Occipital lobe (tissue), 2 donors: ENCODE data around the gene ODR4. TPM values are rescaled to one million over a fixed set of nuclear protein-coding genes. Genes with fewer than 3 reads are reported as not detected.
"Not testable (repeated sequence)": the region's sequence is repeated elsewhere in the genome, so short reads cannot be mapped to it uniquely, and the experiment has no call there.

Experiments
- DNase-seq: peaks from one replicate; lab custom pipeline; 2025; lab: John Stamatoyannopoulos, UW
- total RNA-seq: library from RNA; depleted of rRNA; stranded (reverse); fragments of >200 nt; gene quantifications from one replicate; pipeline ENCODE4 v1.2.3, GENCODE V29; 2014

The ODR4 gene
- total RNA-seq, 1 donor from 2014 or later = 71.0 TPM

DNA sequence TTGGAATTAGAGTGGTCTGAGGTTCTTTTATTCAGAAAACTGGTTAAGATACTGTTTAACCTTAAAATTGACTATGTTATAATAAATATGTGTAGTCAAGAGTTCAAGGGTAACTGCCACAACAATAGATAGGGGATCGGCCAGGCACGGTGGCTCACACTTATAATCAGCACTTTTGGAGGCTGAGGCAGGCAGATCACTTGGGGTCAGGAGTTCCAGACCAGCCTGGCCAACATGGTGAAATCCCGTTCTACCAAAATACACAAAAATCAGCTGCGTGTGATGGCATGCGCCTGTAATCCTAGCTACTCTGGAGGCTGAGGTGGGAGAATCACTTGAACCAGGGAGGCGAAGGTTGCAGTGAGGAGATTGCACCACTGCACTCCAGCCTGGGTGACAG is 45.8 kb downstream of the ODR4 start:
- no peak for DNase-seq

DNA sequence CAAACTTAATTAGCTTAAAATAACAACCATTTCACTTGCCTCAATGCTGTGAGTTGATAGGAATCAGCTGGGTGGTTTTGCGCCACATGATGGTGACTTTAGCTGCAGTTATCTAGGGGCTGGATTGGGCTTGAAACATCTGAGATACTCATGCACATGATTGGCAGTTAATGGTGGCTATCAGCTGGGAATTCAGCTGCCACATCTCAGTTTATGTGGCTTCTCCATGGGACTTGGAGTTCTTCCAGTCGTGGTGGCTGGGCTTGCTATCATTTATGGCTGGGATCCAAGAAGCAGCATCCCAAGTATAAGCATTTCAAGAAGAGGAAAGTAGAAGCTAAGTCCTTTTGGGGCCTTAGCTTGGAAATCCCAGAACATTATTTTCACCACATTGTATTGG is 48.9 kb downstream of the ODR4 start:
- no peak for DNase-seq

DNA sequence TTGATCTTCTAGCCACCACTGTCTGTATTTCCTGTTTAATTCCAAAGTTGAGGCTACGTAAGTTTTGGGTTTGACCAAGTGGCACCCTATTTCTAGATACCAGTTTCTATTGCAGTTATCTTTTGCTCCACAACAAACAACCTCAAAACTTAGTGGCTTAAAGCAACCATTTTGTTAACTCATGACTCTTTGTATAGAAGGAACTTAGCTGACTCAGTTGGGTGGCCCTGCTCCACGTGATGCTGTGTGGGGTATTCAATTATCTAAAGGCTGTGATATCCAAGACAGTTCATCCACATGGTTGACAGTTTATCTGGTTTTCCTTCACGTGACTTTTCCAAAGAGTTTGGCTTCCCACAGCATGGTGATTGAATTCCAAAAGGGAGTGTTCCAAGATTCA is 50.5 kb downstream of the ODR4 start:
- no peak for DNase-seq

DNA sequence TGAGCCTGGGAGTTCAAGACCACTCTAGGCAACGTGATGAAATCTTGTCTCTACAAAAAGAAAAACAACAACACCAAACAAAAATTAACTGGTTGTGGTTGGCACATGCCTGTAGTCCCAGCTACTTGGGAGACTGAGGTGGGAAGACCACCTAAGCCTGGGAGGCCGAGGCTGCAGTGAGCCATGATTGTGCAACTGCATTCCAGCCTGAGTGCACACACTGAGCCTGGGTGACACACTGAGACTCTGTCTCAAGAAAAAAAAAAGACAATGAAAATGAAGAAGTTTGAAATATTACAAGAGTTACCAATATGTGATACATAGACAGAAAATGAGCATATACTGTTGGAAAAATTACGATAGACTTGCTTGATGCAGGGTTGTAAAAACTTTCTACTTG is 53.4 kb downstream of the ODR4 start:
- DNase-seq = no peak

DNA sequence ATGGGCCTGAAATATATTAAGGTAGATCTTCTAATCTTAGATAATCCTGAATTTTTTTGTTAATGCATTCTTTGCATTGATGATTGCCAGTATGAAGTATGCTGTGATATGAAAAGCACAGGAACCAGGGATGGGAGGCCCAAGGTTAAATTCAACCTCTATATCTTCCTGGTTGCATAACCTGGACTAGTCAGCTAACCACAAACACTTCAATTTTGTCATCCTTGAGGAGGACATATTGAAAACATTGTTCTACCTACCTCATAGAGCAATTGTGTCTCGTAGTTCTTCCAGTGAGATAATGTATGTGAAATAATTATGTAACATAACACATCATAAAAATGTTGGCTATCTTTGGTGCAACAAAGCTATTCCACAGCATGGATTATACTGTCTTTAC is 59.7 kb downstream of the ODR4 start:
- no peak for DNase-seq

DNA sequence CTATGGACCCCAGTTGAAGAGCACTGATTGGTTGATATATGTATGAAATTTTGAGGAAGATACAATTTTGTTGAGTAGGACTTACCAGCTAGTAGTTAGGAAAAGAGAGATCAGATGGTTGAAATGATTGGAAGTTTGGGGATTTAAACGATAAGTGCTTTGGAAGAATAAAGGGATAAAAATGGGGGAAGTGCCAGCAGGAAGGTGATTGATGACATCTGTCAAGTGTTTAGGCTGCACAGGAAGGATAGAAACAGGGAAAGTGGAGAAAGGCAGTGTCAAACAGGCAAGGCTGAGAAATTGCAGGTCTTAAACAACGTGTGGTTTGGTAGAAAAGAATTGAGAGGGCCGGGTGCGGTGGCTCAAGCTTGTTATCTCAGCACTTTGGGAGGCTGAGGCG is 62.9 kb downstream of the ODR4 start:
- DNase-seq = no peak

DNA sequence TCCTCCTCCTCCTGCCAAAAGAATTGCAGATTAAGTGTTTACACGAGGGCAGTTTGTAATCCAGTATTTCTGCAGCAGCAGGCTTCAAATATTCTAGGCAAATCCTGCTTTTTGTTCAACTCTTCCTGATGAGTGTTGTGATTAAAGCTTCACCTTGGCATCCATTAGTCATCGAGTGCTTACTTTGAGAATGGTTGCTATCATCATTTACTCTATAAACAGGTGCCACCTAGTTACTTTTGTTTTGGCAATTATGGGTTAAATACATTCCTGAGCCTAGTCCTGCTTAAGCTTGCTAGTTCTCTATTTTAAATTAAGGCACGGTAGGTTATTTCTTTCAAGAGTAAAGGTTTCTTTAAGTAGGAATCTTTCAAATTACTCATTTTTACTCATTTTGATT is 64.9 kb downstream of the ODR4 start:
- no peak for DNase-seq

DNA sequence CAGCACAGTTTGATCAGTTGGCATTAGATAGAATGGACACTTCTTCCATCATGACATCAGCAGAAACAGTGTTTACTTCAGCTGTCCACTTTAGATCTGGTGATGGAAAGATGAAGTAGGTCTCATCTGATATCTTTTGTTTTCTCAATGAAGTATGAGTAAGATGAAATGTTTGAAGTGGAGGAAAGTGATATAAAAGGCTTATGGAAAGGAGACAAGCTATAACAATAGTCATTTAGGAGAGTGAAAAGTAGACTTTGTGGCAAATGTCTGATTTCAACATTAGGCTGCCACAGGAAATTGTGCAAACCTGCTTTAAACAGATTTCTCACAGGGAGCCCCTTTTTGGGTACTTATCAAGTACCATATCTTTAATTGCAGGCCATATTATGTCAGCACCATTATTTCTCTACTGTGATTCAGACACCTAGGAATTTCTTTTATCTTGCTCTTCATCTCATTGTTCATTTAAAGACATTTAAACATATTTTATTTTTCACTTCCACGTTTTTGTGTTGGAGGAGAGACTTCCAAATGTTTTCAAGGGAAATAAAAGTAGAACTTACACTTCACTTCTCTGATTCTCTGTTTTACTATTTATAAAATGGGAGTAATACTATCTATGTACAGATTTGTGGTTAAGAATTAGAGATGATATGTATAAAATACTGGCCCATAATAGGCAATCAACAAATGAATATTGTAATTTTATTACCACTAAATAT is 67.2 kb downstream of the ODR4 start:
- DNase-seq = no peak

DNA sequence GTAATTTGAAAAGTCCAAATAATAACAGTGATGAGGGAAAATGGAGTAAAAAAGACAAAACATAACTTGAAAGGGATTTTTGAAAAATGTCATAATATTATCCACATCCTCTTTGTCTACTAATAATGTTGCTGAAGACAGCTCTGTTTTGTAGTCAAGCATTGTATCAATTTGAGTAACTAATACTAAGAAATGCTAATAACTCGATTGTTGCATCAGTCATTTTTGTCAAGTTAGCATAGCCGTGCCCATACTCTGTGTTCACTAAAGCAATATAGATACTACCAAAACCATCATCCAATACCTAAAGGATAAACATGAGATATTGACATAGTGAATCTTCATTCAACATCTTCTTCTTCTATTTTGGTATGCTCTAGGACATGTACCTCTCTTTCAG is 68.0 kb downstream of the ODR4 start:
- DNase-seq = no peak

DNA sequence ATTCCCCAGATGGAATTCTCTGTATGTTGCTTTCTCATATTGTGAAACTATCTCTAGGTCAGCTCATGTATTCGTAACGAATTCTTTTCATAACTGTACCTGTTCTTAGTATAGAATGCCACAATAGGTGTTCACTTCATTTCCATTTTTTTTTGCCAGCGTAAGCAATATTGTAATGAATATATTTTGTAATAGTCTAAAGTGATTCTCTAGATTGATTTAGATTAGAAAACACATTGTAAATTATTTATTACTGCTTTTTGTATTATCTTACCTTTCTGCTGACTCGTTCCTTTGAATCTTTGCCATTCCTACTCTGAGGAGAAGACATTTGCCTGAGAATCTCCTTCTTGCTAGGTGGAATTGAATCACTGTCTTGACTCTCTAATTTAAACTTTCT is 70.5 kb downstream of the ODR4 start:
- DNase-seq = no peak

DNA sequence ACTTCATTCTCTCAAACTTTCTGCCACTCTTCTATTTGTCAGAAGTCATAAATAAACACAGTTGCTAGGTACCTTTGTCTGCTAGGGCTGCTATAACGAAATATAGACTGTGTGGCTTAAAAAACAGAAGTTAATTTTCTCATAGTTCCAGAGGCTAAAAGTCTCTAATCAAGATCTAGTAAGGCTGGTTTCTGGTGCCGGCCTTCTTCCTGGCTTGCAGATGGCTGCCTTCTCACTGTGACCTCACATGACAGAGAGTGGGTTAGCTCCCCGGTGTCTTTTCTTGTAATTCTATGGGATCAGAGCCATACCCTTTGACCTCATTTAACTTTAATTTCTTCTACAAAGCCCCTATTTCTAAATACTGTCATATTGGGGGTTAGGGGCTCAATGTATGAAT is 79.3 kb downstream of the ODR4 start:
- no peak for DNase-seq

DNA sequence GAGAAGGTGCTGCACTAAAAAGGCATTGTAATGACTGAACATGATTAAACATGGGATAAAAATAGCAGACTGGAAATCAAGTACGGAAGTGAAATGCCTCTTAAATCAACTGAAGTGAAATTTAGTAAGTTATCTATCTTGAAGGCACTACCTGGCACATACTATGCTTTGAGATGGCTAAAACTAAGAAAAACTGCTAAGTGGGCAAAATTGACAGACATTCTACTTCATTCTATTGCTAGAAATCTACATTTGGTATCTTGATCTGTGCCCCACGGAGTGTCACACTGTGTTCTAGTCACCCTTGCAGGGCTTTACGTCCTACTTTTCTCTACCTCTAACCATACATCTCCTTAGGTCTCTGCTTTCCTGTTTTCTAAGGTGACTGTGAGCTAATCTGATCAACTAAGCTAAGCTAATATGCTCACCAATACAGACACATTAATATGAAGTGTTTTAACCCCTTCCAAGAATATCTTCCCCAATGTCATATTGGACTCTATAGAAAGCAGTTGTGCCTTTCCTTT is 81.2 kb downstream of the ODR4 start:
- no peak for DNase-seq

DNA sequence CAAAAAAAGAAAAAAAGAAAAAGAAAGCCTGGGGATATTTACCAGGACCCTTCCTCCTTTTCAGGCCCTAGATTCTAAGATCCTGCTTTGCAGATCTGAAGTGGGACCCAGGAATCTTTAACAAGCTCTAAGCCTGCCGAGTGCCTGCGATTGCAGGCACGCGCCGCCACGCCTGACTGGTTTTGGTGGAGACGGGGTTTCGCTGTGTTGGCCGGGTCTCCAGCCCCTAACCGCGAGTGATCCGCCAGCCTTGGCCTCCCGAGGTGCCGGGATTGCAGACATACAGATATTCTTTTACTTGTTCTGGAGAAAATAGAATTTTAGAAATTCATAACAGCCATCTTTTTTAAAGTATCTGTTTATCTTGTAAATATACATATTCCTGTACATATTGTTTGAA is 83.5 kb downstream of the ODR4 start:
- DNase-seq = not testable (repeated sequence)

DNA sequence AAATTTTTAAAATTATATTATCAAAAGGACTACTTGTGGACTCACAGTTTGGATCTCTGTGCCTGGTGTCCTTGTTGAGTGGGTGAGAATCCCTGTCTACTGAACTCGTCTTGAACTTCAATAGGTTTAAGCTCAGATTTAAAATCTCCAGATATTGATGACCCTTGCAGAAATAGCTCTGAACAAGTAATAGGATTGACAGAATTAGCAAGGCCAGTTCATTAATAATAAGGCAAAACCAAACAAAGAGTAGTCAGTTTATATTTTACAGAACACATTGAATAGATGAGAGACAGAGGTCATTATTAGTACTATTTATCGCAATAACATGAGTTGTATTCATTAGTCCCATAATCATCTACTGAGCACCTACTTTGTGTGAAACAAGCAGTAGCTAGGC is 85.4 kb downstream of the ODR4 start, which contains the start of gene PDC:
Gene PDC, minus strand, starts transcription at position 101 of the 400 bp plus-strand sequence. CDS start 11,655 bp downstream, outside the sequence.
- DNase-seq = no peak

DNA sequence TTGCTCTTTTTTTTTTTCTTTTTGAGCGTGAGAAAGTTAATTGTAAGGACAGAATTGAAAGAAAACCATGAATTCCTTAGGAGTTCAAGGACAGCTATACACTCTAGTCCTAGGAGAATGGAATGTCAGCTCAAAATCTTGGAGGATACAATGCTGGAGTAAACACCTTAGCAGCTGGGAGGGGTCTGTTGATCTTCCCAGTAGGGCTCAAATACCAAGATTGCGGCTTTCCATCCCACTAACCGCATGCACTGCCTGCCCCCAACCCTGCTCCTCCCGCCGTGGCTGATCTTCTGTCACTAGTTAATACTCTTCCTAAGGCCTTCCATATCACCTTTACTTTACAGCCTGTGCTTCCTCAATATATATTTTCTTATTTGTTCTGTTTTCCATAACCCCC is 87.9 kb downstream of the ODR4 start:
- no peak for DNase-seq

DNA sequence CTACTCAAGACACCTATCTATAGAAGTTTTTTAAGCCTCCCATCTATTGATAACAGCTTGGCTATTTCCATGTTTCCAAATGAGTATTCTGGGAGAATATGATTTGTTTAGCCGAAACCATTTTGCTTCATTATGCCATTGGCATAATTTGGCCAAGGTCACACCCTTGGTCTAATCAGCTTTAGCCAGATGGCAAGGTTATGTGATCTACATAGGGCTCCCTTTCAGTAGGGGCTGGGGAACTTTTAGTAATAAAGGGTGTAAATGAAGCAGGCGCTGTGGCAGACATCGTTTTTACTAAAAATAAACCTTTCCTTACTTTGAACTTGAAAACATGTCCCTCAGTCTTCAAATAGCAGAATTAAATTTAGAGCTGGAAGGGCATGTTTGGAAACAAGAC is 88.3 kb downstream of the ODR4 start:
- DNase-seq = no peak

DNA sequence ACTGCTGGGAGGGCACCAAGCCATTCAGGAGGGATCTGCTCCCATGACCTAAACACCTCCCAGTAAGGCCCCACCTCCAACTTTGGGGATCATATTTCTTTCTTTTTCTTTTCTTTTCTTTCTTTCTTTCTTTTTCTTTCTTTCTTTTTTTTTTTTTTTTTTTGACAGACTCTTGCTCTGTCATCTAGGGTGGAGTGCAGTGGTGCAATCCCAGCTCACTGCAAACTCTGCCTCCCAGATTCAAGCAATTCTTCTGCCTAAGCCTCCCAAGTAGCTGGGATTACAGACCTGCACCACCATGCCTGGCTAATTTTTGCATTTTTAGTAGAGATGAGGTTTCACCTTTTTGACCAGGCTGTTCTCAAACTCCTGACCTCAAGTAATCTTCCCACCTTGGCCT is 89.9 kb downstream of the ODR4 start:
- not testable (repeated sequence) for DNase-seq

DNA sequence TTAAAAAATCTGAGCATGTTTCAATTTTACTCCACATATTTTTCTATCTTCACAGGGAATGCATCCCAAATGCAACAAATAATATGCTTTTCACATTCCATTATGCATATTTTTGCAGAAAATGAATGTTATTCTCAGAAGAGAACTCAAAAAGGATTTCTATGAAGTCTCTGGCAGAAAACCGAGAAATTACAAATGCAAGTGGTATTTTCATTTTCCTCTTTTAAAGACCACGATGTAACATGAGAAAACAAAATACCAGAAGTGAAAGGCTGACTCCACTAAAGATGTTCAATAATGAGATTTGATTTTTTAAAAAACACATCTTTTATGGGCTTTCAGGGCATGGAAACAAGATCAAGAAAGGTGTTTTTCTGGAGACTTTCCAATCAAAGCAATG is 90.3 kb downstream of the ODR4 start:
- DNase-seq = no peak

Other genes starting within 250 kb of the ODR4 start
- gene PRG4, start 79.6 kb upstream of the ODR4 start, total RNA-seq = under 0.01 TPM
- 81.3 TPM for gene TPR, start 585 bp upstream of the ODR4 start, total RNA-seq
- gene PDC, start 85.3 kb downstream of the ODR4 start, total RNA-seq = not detected